Measurements from ENCODE around the gene OR5T2.

DNA sequence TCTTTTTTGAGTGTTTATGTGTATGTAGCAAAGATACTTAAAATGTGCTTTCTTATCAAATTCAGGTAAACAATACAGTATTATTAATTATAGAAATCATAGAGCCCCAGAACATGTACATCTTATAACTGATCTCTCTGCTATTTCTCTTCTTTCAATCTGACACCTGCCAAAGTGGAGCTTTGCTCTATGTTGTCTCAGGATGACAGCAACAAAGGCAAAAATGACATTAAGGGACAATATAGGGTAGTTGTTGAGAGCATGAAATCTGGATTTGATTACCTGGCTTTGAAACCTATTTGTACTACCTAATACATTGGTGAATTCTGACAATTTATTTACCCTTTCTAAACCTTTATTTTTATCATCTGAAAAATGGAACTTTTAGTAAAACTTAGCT lies 50.6 kb downstream of the OR5T2 start:
- TF ChIP-seq, protein P1, sequence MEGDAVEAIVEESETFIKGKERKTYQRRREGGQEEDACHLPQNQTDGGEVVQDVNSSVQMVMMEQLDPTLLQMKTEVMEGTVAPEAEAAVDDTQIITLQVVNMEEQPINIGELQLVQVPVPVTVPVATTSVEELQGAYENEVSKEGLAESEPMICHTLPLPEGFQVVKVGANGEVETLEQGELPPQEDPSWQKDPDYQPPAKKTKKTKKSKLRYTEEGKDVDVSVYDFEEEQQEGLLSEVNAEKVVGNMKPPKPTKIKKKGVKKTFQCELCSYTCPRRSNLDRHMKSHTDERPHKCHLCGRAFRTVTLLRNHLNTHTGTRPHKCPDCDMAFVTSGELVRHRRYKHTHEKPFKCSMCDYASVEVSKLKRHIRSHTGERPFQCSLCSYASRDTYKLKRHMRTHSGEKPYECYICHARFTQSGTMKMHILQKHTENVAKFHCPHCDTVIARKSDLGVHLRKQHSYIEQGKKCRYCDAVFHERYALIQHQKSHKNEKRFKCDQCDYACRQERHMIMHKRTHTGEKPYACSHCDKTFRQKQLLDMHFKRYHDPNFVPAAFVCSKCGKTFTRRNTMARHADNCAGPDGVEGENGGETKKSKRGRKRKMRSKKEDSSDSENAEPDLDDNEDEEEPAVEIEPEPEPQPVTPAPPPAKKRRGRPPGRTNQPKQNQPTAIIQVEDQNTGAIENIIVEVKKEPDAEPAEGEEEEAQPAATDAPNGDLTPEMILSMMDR (IDR thresholded peaks at IDR 0.05; ENCODE audit: low read depth, low read length) = no peak
- no peak for TF ChIP-seq MYC (IDR thresholded peaks at IDR 0.05; ENCODE audit: low read depth, low read length)
- TF ChIP-seq POLR2A (IDR thresholded peaks at IDR 0.05; ENCODE audit: extremely low read depth, insufficient read length) = no peak
- TF ChIP-seq, protein P2, sequence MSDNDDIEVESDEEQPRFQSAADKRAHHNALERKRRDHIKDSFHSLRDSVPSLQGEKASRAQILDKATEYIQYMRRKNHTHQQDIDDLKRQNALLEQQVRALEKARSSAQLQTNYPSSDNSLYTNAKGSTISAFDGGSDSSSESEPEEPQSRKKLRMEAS (IDR thresholded peaks at IDR 0.05; ENCODE audit: low read depth, low read length) = no peak

Data from NB4 (cell line).